KMS-11 (cell line): ENCODE results near the gene GOT1.

Experiments used
- H2AFZ ChIP-seq: fragments of 200-600 bp; sonication (generic); 2 replicates; pipeline ENCODE4 v1.6.1; 2016; ENCODE audit warnings: antibody characterized with exemption, mixed run types, low read depth
- H3K27ac ChIP-seq: fragments of 200-600 bp; sonication (generic); 2 replicates; pipeline ENCODE4 v1.6.1; 2016; ENCODE audit warnings: mild to moderate bottlenecking, mixed run types
- H3K27me3 ChIP-seq: fragments of 200-600 bp; sonication (generic); 2 replicates; pipeline ENCODE4 v1.6.1; 2017; ENCODE audit warnings: mild to moderate bottlenecking, low read depth, mixed run types, moderate library complexity; ENCODE audit not compliant: insufficient read depth
- H3K36me3 ChIP-seq: fragments of 200-600 bp; sonication (generic); 2 replicates; pipeline ENCODE4 v1.6.1; 2017; ENCODE audit warnings: mild to moderate bottlenecking, mixed run types; ENCODE audit not compliant: insufficient read depth
- H3K4me1 ChIP-seq: fragments of 200-600 bp; sonication (generic); 2 replicates; pipeline ENCODE4 v1.6.1; 2016; ENCODE audit warnings: mild to moderate bottlenecking, low read depth, mixed run types; ENCODE audit not compliant: poor library complexity, severe bottlenecking
- H3K4me2 ChIP-seq: fragments of 200-600 bp; sonication (generic); 2 replicates; pipeline ENCODE4 v1.7.0; 2016; ENCODE audit warnings: mild to moderate bottlenecking, mixed run types
- H3K4me3 ChIP-seq: fragments of 200-600 bp; sonication (generic); IDR thresholded peaks from 2 replicates; pipeline ENCODE4 v1.6.1; 2017; ENCODE audit warnings: low read depth, low read length, mixed read lengths; ENCODE audit not compliant: insufficient read depth
- H3K79me2 ChIP-seq: fragments of 200-600 bp; sonication (generic); 2 replicates; pipeline ENCODE4 v1.6.1; 2016; ENCODE audit warnings: low read depth, mixed run types; ENCODE audit not compliant: insufficient read depth
- H3K9ac ChIP-seq: fragments of 200-600 bp; sonication (generic); 2 replicates; pipeline ENCODE4 v1.6.1; 2016; ENCODE audit warnings: mild to moderate bottlenecking, mixed run types
- H4K20me1 ChIP-seq: fragments of 200-600 bp; sonication (generic); 2 replicates; pipeline ENCODE4 v1.6.1; 2016; ENCODE audit warnings: mild to moderate bottlenecking, mixed run types; ENCODE audit not compliant: insufficient read depth
- TF ChIP-seq, protein P1 (sequence below): fragments of 200-600 bp; sonication (generic); conservative IDR thresholded peaks from 2 replicates; pipeline ENCODE4 v1.6.1; 2017; ENCODE audit warnings: low read depth, mild to moderate bottlenecking, antibody characterized with exemption, low read length, moderate library complexity, mixed read lengths

GOT1 gene

DNA sequence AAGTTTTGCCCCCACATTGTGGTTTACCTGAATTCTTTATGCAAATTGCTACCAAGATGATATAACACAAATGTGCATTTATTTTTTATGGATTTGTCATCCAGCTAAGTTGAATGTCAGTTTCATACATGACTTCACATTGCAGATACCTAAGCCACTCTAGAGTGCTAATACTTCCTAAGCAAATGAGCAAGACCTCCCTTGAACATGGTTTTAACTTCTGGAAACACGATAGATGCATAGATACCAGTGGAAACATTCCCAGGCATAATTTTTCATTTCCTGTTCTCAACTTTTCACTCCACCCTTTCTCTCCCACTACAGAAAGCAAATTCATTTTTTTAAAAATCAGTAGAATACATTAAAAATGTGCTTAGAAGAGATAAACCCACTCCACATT is 20.3 kb downstream of the GOT1 start:
- Histone ChIP-seq H3K79me2 (no peaks in the 10 kb centered on the region), H3K27ac (no peak overlapping the region), H3K4me2 (no peak overlapping the region), H3K4me3 (no peak overlapping the region), H3K27me3 (no peaks in the 10 kb centered on the region), H4K20me1 (no peaks in the 10 kb centered on the region), H3K36me3 (no peaks in the 10 kb centered on the region), H3K4me1 (no peaks in the 10 kb centered on the region), H3K9ac (no peak overlapping the region), H2AFZ (no peak overlapping the region)
- TF ChIP-seq, protein P1, sequence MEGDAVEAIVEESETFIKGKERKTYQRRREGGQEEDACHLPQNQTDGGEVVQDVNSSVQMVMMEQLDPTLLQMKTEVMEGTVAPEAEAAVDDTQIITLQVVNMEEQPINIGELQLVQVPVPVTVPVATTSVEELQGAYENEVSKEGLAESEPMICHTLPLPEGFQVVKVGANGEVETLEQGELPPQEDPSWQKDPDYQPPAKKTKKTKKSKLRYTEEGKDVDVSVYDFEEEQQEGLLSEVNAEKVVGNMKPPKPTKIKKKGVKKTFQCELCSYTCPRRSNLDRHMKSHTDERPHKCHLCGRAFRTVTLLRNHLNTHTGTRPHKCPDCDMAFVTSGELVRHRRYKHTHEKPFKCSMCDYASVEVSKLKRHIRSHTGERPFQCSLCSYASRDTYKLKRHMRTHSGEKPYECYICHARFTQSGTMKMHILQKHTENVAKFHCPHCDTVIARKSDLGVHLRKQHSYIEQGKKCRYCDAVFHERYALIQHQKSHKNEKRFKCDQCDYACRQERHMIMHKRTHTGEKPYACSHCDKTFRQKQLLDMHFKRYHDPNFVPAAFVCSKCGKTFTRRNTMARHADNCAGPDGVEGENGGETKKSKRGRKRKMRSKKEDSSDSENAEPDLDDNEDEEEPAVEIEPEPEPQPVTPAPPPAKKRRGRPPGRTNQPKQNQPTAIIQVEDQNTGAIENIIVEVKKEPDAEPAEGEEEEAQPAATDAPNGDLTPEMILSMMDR, result no peak

DNA sequence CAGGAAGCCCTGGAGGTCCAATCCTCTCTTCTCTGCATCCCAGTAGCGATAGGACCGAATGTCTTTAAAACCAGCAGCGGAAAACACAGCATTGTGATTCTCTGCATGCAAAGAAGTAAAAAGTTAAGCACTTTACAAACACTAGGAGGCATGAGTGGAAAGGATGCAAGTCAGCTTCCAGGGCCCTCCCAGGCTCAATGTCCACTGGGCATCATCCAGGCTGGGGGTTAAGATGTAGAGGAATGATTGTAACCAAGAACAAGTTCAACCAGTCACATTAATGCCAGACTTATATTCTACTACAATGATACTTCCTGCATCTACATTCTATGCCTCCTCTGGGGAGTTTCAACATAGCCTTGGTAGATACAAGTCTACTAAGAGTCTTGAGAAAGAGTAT is 24.3 kb downstream of the GOT1 start:
- Histone ChIP-seq H3K4me3 (no peak overlapping the region), H3K9ac (no peak overlapping the region), H2AFZ (no peak overlapping the region), H3K36me3 (no peaks in the 10 kb centered on the region), H3K4me2 (no peak overlapping the region), H3K4me1 (no peaks in the 10 kb centered on the region), H4K20me1 (no peaks in the 10 kb centered on the region), H3K27me3 (no peaks in the 10 kb centered on the region), H3K27ac (no peak overlapping the region), H3K79me2 (no peaks in the 10 kb centered on the region)
- TF ChIP-seq, protein P1, result no peak

DNA sequence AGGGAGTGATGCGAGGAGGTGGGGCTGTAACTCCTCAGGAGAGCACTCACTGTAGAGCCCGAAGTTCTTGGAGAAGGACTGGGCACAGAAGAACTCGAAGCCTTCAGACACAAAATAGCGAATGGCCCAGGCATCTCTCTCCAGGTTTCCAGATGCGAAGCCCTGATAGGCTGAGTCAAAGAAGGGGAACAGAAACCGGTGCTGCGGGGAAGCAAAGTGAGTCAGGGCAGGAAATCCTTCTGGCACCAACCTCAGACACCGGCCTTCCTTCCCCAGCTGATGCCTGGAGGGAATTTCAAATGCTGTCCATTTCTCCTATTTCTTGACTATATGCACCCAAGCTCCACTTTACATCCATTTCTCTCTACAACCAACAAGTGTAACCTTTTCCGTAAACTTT is 26.8 kb downstream of the GOT1 start:
- Histone ChIP-seq H3K27ac (no peak overlapping the region), H3K9ac (no peak overlapping the region), H3K4me1 (no peaks in the 10 kb centered on the region), H2AFZ (no peak overlapping the region), H3K4me3 (no peak overlapping the region), H3K36me3 (no peaks in the 10 kb centered on the region), H3K27me3 (no peaks in the 10 kb centered on the region), H3K4me2 (no peak overlapping the region), H3K79me2 (no peaks in the 10 kb centered on the region), H4K20me1 (no peaks in the 10 kb centered on the region)
- TF ChIP-seq, protein P1, result no peak

DNA sequence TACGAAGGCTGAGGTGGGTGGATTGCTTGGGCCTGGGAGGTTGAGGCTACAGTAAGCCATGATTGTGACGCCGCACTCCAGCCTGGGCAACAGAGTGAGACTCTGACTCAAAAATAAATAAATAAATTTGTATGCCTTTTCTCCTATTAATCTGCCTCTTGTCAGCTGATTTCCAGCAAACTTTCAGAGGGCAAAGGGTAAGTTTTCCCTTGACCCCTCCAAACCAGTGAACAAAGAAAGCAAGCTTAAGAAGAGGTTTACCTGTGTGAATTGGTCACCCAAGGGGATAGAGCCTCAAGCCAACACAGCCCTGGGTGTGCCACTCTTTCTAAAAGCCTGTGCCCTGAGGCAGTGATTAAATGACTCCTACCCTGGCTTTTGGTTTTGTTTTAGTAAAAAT is 30.8 kb downstream of the GOT1 start:
- TF ChIP-seq, protein P1, result no peak
- H3K4me1 ChIP-seq, result no peaks in the 10 kb centered on the region
- H3K9ac ChIP-seq, result no peak overlapping the region
- H3K27me3 ChIP-seq, result no peaks in the 10 kb centered on the region
- no peaks in the 10 kb centered on the region for H4K20me1 ChIP-seq
- no peak overlapping the region for H3K4me3 ChIP-seq
- H2AFZ ChIP-seq, result no peak overlapping the region
- no peaks in the 10 kb centered on the region for H3K36me3 ChIP-seq
- no peaks in the 10 kb centered on the region for H3K79me2 ChIP-seq
- H3K27ac ChIP-seq, result no peak overlapping the region
- no peak overlapping the region for H3K4me2 ChIP-seq

DNA sequence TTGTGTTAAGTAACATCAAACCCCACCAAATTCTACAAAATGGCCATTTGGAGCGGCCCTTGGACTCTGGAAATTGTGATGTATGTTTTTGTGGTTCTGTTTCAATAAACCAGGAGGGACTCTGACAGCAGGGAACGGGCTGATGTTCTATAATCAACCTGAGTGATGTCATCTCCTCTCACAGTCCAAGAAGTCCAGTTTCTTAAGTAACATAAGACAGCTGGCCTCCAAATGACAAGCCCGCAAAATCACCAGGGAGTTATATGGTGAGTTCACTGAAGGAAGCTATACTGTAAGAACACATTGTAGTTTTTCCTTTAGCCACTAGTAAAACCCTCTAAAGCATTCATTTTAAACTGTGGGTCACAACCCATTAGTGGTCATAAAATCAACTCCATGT is 34.0 kb downstream of the GOT1 start:
- H3K4me2 ChIP-seq, result no peak overlapping the region
- H3K4me3 ChIP-seq, result no peak overlapping the region
- no peaks in the 10 kb centered on the region for H3K27me3 ChIP-seq
- no peaks in the 10 kb centered on the region for H3K79me2 ChIP-seq
- no peaks in the 10 kb centered on the region for H3K36me3 ChIP-seq
- no peaks in the 10 kb centered on the region for H4K20me1 ChIP-seq
- H3K27ac ChIP-seq, result no peak overlapping the region
- no peaks in the 10 kb centered on the region for H3K4me1 ChIP-seq
- H3K9ac ChIP-seq, result no peak overlapping the region
- TF ChIP-seq, protein P1, result no peak
- H2AFZ ChIP-seq, result no peak overlapping the region
